ENCODE measurements around the gene ZBTB42.

The ZBTB42 gene

DNA sequence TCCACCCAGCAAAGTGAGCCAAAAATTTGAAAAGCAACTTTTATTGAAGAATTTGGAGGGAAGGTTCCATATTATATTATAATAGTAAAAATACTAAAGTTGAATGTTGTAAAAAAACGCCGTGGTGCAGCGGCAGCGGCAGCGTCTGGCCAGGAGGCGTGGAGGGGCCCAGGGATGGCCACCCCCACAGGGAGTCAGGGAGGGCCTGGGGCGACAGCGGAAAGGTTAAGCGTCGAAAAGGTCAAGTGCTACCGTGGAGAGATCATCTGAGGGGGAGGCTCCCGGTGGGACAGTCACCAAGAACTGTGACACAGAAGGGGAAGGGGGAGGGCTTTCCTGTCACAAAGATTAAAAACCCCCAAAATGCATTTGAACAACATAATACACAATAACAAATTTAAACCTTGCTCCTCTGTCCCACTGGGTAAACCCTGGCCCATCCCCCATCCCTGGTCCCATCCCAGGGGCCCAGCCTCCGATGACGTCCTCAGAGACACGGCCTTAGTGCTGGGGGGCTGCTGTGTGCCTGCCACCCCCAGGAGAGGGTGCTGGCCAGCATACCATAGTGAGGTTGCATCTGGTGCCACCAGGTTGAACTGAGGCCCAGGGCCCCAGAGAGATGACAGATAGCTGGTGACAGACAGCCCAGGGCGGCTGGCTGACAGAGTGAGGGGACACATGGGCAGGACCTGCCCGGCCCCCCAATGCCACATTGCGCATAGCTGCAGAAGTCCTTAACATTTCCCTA, 31.4 kb upstream of the ZBTB42 start:
- no peak for DNase-seq (ENCODE audit: low read depth)

DNA sequence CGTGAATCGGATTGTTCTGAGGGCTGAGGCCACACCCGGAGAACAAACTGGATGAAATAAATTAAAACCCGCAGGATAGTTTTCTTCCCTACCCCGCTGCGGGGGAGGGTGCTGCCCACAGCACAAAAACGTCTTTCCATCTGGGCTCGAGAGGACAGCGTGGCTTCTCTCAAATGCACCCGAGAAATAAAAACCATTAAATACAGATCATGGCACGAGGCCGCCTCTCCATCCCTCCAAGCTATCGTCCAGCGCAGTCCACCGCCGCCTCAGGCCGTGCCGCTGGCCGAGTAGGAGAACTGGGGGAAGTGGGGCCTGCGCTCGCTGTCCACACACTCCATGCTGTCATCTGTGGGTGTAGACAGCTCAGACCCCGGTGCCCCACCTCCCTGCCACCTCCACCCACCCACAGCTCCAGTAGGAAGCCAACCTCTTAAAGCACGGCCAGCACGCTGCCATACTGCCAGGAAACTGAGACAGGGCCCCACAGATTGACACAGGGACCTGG, 30.8 kb upstream of the ZBTB42 start:
- no peak for DNase-seq (ENCODE audit: low read depth)

DNA sequence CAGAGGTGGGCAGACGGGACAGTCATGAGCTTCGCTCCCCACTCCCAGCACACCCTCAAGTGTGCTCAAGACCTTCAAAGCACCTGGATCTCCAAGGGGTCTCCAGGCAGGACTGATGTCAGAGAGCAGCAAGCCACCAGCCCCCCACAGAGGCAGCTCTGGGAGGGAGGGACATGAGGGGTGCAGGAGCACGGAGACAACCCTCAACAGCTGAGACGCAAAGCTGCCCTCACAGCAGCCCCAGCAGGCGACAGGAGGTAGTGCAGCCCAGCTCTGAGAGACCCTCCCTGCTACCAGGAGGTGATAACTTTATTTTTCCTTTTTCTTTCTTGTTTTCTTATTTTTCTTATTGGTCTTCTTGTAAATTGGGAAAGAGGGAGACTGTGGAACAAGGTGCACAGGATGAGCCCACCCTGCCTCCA, 30.0 kb upstream of the ZBTB42 start:
- DNase-seq (ENCODE audit: low read depth) = no peak

DNA sequence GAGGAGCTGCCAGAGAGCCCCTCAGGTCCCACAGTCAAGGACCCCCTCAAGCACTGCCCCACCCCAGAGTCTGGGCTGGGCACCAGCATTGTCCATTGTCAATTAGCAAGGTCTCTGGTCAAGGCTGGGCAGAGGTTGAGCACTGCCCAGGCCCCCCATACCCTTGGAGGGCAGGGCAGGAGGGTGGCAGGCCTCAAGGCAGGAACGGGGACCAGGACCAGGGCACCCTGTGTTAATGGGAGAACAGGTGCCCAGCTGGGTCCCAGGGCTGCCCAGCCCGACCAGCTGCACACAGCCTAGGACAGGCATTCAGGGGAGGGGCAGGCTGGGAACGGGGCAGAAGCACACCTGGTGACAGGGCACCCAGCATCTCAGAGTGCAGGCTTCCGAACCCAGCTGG, 29.5 kb upstream of the ZBTB42 start:
- DNase-seq (ENCODE audit: low read depth) = no peak

DNA sequence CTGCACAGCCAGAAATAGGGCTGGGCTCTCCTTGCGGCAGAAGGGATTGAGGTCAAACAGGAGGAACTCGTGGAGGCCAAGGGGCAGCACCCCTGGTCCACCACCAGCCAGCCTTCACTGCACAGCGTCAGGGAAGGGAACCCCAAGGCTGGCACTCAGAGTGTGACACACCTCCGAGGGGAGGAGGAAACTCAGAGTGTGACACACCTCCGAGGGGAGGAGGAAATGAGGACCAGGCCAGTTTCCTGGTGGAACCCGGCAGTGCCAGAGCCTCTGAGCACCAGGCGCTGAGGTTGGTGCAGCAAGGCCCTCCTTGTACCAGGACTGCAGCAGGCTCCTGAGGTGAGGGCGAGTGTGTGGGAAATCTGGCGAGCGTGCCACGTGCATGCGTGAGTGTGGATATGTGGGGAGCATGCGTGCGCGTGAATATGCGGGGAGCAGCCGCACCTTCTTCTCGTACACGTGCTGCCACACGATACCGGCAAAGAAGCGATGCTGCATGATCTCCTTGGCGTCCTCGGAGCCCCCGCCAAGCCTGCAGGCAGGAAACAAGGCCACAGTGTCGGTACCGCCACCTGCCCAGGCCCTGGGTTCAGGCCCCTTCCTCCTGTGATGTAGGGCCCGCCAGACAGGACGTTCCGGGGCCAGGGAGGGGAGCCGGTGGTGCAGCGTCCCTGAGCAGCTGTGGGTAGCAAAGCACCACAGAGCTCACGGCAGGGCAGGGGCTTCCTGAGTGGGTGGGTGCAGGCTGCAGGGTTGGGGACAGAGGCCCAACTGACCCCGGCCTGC, 28.8 kb upstream of the ZBTB42 start:
- DNase-seq (ENCODE audit: low read depth) = no peak

DNA sequence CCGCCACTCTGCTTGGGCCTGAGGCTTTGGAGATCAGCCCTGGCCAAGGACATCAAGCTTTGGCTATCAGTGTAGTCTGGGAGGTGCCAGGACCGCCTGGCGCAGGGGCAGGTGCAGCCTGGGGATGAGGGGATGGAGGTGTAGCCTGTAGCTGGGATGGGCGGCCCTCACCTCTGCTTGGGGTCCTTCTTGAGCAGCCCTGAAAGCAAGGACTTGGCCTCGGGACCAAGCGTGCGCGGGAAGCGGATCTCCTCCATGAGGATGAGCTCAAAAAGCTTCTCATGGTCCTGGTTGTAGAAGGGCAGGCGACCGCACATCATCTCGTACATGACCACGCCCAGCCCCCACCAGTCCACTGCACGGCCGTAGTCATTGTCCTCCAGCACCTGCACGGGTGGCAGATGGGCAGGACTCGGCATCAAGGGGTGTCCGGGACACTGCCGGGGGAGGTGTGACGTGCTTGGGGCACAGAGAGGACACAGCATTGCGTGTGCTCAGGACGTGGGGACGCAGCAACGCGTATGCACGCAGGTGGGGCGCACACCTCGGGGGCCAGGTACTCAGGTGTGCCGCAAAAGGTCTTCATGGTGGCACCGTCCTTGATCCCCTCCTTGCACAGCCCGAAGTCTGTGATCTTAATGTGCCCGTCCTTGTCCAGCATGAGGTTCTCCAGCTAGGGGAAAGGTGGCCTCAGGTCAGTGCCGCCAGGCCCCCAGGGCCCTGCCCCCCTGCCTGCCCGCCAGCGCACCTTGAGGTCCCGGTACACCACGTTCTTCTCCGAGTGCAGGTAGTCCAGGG, 28.0 kb upstream of the ZBTB42 start:
- DNase-seq (ENCODE audit: low read depth) = no peak

DNA sequence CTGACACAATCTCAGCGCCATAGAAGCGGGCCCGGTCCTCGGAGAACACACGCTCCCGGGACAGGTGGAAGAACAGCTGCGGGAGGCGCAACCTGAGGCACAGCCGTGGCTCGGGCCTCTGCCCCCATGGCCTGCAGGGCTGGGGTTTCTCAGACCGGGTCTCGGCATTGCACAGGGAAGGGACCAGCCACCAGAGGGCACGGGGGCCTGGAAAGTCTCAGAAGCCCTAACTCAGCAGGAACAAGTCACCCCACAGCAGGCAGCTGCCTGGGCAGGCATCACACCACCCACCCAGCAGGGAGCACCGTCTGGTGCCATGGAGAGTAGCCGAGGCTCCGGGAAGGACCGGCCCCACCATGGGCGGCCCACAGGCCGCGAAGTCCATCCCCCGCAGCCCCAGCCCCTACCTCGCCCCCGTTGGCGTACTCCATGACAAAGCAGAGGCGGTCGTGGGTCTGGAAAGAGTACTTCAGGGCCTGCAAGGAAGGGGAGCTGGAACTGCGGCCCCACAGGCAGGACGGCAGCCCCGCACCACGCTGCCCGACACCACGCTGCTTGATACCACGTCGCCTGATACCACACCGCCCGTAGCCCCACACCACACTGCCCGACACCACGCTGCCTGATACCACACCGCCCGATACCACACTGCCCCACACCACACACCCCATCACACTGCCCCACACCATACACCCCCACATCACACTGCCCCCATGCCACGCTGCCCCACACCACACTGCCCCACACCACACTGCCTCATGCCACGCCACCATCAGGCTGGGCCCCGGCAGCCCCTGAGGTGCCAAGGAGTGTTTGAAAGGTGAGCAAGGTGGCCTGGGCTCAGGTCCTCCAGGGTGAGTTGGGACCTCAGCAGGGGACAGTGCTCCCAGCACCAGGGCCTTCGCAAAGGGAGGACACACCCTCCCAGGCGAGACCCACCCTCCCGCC, 27.1 kb upstream of the ZBTB42 start:
- DNase-seq (ENCODE audit: low read depth) = no peak

DNA sequence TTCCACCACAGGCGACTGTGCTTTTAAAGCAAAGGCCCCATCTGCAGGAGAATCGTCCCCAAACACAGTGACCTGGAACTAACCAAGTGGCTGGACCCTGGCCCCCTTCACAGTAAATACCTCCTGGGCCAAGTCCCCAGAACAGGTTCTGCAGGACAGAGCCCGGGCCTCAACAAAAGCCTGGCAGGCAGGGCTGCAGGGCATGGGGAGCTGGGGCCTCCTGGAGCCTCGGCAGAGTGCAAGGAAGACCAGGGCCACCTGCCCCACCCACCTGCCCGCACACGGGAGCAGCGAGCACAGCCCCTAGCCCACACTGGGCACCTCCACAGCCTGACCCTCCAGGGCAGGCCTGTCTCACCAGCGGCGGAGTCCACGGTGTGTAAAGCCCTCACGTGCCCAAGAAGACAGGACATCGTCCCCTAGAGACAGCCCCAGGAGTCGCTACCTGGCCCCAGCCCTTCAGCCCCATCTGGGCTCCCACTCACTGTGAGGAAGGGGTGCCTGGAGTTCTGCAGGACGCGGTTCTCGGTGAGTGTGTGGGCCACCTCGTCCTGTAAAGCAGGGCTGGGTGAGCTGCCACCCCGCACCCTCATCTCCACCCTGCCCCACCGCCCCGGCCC, 26.3 kb upstream of the ZBTB42 start:
- no peak for DNase-seq (ENCODE audit: low read depth)

DNA sequence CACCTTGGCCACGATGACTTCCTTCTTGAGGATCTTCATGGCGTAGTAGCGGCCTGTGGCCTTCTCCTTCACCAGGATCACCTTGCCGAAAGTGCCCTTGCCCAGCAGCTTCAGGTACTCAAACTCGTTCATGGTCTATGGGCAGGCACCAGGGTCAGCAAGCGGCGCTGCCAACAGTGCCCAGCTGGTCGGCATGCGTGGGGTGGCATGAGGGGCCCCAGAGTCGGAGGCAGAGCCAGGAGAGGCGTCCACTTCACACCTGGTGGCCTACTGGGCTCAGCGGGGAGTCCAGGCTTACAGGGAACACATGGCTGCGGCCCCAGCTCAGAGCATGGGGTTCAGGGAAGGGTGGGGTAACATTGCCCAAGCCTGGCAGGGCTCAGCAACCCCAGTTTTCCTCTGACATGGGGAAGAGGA, 25.8 kb upstream of the ZBTB42 start:
- DNase-seq (ENCODE audit: low read depth) = no peak

DNA sequence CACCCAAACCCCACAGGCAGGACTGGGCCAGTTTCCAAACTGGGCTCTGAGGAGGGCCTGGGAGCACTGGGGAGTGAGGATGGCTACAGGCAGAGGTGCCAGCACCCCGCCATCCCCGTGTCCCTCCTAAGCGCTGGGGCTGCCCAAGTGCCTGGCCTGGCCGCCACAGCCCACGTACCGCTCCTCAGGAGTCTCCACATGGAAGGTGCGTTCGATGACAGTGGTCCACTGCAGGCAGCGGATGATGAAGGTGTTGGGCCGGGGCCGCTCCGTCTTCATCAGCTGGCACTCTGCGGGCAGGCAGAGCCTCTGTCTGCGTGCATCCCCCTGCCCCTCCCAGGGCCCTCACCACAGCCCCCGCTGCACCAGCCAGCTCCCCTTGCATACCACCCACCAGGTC, 24.4 kb upstream of the ZBTB42 start:
- DNase-seq (ENCODE audit: low read depth) = no peak

DNA sequence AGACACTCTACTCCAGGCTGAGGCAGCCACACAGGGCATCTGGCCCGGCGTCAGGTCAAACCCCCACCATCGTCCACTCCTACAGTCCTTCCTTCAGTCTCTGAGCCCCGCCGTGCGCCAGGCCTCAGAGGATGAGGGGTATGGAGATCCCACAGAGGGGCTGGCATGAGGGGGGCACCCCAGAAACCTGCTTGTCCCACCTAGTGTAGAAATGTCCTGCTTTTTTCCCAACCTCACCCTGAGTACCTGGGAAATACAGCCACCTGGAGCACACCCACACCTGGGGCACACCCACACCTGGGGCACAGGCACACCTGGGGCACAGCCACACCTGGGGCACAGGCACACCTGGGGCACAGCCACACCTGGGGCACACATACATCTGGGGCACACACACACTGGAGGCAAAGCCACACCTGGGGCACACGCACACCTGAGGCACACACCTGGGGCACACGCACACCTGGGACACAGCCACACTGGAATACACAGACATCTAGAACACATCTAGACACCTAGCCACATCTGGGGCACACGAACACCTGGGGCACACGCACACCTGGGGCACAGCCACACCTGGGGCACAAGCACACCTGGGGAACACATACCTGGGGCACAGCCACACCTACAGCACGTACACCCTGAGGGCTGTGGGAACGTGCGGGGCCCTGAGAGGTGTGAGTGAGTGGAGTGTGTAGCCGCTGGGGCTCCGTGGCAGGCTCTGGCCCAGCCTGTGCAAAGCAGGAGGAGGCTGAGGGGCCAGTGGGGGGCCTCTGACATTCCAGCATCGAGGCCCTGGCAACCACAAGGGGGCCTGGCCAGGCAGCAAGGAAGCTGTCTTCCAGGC, 23.7 kb upstream of the ZBTB42 start:
- DNase-seq (ENCODE audit: low read depth) = no peak

DNA sequence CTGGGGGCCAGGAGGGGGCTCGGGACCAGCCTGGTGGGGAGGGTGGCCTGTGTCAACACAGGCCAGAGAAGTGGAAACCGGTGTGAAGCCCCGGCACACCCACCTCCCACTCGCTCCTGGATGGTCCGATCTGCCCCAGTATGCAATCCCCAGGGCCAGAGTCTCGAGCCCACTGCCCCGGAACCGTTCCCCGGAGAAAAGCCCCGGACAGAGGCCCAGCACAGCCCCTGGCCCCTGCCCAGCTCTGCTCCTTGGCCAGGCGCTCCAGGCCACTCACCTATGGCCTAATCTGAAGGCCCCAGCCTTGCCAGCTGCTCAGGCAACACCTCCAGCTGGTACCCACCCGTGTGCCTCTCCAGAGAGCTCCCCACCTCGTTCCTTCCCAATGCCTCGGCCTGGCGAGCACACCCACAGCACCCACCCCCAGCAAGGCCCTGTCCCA, 23.1 kb upstream of the ZBTB42 start:
- DNase-seq (ENCODE audit: low read depth) = no peak

DNA sequence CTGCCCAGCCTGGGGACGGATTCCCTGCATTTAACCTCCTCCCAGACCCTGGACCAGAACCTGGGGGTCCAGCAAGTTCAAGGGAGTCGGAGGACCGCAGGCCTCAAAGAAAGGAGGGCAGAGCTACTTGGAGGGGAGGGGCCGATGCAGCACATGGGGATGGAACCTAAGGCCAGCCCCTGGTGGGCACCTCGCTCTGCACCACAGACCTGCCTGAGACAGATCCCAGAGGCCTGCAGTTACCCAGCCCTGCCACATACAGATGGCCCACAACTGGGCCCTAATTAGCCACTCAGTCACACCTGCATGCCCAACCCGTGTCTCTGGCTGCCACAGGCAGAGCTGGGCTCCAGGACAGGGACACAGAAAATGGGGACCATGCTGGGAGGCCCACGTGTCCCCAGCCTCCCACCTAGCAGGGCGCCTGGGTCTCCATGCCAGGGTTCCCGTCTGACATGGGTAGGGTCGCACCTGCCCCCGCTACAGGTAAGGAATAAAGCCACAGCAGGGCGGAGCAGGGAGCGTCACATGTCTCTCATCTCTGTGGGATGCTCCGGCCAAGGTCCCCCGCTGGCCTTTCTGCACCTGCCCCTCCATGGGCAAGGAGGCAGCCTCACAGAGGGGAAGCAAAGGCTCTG, 22.1 kb upstream of the ZBTB42 start:
- no peak for DNase-seq (ENCODE audit: low read depth)

DNA sequence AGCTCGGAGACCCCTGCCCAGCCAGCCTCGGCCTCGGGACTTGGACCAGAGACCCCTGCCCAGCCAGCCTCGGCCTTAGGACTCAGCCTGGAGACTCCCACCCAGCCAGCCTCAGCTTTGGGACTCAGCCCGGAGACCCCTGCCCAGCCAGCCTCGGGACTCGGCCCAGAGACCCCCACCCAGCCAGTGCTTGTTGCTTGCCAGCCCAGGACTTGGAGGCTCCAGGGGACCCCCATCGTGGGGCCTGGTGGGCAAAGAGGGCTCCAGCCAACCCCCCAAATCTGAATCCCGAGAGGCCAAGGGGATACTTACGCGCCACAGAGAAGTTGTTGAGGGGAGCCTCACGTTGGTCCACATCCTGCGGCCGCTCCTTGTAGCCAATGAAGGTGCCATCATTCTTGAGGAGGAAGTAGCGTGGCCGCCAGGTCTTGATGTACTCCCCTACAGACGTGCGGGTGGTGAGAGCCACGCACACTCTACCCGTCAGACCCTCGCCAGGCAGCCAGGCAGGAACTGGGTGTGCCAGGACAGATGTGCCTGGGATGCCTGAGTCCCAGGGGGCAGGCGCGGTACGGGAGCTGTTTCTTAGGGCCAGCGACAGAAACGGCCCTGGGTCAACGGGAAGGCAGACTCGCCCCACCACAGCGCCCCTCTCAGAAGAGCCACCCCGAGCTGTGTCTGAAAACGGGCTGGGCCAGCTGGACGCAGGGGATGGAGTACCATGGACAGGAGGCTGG, 21.0 kb upstream of the ZBTB42 start:
- DNase-seq (ENCODE audit: low read depth) = no peak

DNA sequence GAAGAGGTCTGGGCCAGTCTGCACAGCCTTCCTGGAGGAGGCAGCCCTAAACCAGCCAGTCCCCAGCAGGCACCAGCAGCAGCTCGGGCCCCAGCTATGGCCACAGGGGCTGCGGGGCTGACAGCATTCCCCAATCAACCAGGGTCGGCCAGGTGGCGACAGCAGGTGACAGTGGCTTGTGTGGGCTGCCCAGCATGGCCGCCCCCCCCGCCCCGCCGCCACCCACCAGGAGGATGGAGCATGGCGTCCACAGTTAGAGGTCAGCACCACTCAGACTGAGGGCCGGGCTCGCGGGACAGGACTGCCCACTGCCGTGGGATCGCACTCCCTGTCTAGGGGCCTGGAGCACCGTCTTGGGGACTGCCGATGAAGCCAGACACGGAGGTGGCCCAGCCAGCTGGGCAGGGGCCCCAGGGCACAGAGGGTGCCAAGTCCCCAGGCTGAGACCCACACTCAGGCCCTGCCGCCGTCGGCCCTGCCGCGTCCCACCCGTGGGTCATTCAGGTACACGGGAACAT, 20.3 kb upstream of the ZBTB42 start:
- no peak for DNase-seq (ENCODE audit: low read depth)

DNA sequence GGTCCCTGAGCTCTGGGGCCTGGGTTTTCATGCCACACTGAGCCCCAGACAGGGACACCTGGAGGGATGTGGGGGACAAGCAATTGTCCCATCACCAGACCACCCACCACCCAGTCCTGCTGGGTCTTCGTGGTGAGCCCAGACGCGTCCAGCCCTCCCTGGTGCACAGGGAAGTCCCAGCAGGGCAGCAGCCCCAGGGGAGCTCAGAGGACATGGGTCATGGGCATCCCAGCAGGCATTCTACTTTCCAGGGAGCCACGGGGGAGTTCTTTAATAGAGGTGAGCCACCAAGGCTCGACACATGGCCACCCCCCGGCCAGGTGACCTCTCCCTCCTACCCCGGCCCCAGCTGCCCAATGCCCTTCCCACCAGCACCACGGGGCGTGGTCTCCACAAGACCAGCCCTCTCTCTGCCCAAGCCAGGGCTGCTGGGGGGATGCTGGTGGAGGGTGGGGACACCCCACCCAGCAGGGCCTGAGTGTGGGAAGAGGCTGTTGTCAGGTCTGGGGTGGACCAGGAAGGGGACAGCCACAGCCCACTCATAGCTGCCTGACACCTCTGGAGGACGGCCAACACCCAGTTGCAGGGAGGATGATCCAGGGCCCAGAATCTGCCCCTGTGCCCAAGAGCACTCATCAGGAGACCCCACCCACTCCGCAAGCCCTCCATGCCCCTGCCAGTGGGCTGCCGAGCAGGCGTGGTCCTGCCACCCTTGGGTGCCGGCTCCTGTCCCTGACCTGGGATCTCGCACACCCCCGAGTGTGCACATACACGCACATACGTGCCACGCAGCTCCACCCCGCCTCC, 19.4 kb upstream of the ZBTB42 start:
- DNase-seq (ENCODE audit: low read depth) = no peak

DNA sequence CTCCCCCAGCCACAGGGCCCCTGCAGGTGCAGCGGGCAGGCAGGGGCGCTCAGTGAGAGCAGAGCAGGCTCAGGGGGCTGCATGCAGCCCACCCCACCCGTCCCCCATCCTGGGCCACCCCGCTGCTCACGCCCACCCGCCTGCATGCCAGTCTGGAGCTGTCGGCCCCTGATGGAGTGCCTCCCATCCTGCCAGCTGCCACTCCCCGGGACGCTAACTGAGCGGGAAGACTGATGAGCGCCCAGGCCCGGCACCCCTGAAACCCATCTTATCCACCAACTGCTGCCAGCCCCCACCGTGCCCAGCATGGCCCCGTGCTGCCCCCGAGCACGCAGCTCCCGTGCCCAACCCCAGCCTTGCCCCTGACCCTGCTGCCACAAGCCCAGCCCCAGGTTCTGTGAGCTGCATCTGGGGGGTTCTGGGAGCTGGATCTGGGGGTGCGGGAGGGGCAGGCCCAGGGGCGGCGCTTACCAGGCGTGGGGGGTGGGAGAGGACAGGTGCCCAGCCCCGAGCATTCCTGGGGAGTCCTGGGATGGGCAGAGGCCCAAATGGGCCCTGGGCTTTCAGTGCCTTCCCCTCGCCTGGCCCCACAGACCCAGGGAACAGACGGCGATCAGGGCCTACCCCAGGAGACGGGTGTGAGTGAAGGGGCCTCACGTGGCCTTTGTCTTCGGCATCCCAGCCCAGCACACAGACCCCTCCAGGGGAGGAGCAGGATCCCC, 18.7 kb upstream of the ZBTB42 start:
- no peak for DNase-seq (ENCODE audit: low read depth)

All from activated T-cell treated with anti-CD3 and anti-CD28 coated beads for 1 hour (primary cell).